Femur (tissue), 1 donor: Measurements from ENCODE around the gene S1PR2.
"Not testable (repeated sequence)": the region's sequence is repeated elsewhere in the genome, so short reads cannot be mapped to it uniquely, and the experiment has no call there.

Experiments used
- DNase-seq: peaks from one replicate; pipeline ENCODE4 v3.0.0-alpha.2; 2017

S1PR2 gene

DNA sequence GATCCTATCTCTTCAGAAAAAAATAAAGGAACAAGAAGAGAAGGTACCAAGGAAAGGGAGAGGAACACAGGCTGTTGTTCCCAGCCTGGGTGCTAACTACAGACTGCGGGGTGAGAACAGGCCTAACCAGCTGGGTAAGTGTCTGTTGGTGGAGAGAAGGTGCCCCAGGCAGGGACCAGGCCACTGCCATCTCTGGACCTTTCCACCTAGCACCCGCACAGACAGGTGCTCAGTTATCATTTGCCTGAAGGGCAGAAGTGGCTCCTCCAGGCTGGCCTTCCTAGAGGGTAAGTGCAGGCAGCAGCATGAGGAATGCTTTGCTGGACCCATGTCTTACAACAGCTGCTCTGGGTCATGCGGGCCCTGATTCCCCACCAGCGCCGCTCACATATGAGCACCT lies 46.5 kb downstream of the S1PR2 start:
- DNase-seq, result no peak

DNA sequence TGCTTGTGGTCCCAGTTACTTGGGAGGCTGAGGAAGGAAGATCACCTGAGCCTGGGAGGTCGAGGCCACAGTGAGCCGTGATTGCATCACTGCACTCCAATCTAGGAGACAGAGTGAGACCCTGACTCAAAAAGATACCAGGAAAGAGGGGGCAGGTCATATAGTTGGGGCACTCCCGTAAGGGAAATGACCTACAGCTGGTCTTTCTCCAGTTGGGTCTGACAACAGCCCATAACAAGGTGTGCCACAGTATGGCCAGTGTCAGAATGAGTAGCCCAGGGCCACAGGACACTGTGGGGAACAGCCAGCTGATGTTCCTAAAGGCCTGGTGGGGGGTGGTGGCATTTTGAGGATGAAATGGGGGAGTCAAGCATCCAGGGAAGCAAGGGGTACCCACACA lies 47.2 kb downstream of the S1PR2 start:
- no peak for DNase-seq

DNA sequence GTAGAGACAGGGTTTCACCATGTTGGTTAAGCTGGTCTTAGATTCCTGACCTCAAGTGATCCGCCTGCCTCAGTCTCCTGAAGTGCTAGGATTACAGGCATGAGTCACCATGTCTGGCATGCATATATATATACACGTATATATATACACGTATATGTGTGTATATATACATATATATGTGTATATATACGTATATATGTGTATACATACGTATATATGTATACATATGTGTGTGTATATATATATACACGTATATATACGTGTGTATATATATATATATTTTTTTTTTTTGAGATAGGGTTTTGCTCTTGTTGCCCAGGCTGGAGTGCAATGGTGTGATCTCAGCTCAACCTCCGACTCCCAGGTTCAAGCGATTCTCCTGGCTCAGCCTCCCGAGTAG lies 48.3 kb downstream of the S1PR2 start:
- DNase-seq, result no peak

DNA sequence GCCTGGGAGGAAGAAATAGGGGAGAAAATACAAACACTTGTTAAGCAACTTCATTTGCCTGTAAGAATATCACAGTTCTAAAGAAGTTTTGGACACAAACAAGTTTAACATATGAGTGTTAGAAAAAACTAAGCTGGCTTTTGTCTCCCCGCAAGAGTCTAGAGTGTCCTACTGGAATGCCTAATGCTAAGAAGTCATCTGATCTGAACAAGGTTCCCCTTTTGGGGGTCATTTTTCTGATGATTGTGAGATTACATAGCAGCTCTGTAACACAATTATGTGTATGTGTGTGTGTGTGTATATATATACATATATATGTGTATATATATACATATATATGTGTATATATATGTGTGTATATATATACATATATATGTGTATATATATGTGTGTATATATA lies 49.1 kb downstream of the S1PR2 start:
- no peak for DNase-seq

DNA sequence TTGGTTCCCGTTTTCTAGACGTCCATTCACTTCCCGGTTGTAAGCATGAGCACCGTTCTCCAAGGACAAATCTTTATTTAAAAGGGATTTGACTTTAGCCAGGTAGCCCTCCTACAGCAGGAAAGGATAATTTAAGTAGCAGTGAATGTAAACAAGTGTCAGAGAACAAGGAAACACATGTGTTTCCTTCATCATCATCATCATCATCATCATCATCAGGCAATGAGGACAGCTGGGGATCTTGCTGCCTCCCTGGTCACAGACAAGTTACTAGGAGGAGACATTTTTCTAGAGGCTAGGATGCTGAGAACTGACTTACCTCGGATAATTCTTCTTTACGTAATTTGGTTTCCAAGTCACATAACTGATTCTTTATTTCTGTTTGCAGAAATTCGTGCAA lies 50.7 kb downstream of the S1PR2 start:
- DNase-seq, result no peak

DNA sequence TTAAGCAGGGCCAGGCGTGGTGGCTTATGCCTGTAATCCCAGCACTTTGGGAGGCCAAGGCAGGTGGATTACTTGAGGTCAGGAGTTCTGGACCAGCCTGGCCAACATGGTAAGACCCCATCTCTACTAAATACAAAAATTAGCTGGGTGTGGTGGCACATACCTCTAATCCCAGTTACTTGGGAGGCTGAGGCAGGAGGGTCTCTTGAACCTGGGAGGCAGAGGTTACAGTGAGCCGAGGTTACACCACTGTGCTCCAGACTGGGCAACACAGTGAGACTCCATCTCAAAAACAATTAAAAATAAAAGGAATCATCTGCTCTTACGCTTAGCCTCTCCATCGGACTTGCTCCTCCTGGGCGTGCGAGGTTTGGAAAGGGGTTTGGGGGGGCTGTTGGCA lies 51.1 kb downstream of the S1PR2 start:
- not testable (repeated sequence) for DNase-seq

DNA sequence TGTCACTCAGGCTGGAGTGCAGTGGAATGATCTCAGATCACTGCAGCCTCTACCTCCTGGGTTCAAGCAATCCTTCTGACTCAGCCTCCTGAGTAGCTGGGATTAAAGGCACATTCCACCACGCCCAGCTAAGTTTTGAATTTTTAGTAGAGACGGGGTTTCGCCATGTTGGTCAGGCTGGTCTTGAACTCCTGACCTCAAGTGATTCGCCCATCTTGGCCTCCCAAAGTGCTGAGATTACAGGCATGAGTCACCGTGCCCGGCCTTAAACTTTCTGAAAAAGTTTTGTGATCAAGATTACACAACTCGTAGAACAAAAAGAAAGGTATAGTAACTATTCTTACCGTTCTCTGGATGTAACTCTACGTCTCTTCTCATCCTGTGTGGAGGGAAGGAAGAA lies 57.6 kb downstream of the S1PR2 start:
- DNase-seq, result no peak
